Duodenal mucosa (tissue), 2 donors: ENCODE measurements around the gene RIN3.

Source experiments
- H3K27ac ChIP-seq: one replicate; pipeline ENCODE4 v1.7.0; 2013; ENCODE audit warnings: low read depth, low read length
- H3K27me3 ChIP-seq, 2 donors: one replicate each; pipeline ENCODE4 v1.7.0; 2013; ENCODE audit warnings: low read length in 2 of 2, control low read depth in 1 of 2; ENCODE audit not compliant: insufficient read depth in 2 of 2, control insufficient read depth in 1 of 2
- H3K36me3 ChIP-seq, 2 donors: one replicate each; pipeline ENCODE4 v1.7.0; 2013; ENCODE audit warnings: low read length in 2 of 2, control low read depth in 1 of 2; ENCODE audit not compliant: insufficient read depth in 2 of 2, control insufficient read depth in 1 of 2
- H3K4me1 ChIP-seq, 2 donors: one replicate each; pipeline ENCODE4 v1.7.0; 2013; ENCODE audit warnings: low read length in 2 of 2, control low read depth in 1 of 2; ENCODE audit not compliant: insufficient read depth in 2 of 2, control insufficient read depth in 1 of 2
- H3K4me3 ChIP-seq, 2 donors: one replicate each; pipeline ENCODE4 v1.7.0; 2013; ENCODE audit warnings: low read length in 2 of 2, low read depth in 1 of 2
- H3K9ac ChIP-seq, 2 donors: one replicate each; pipeline ENCODE4 v1.7.0; 2013; ENCODE audit warnings: low read length in 2 of 2, low read depth in 1 of 2
- H3K9me3 ChIP-seq, 2 donors: one replicate each; pipeline ENCODE4 v1.7.0; 2013; ENCODE audit warnings: low read length in 2 of 2, control low read depth in 1 of 2; ENCODE audit not compliant: control insufficient read depth in 1 of 2

RIN3 gene

GRCh38 chr14:92513204-92513965, at the start of gene RIN3:
RIN3 (plus strand) TSS chr14:92513781; CDS start chr14:92513933, 152 bp downstream.
- Histone ChIP-seq H3K9ac (peak within 1 kb of the TSS; percentile 68 to 84), H3K36me3 (no peaks in the 10 kb centered on the region), H3K4me3 (peak within 1 kb of the TSS; percentile 79 to 87), H3K27me3 (no peaks in the 10 kb centered on the region), H3K4me1 (peaks cover 28 to 32% of the 10 kb centered on the region in 2 donors), H3K27ac (peak within 1 kb of the TSS; percentile 50), H3K9me3 (no peaks in the 10 kb centered on the region)

GRCh38 chr14:92464156-92464555, 49.4 kb upstream of the RIN3 start:
- no peaks in the 10 kb centered on the region for H3K27me3 ChIP-seq
- H3K4me3 ChIP-seq, result no peak overlapping the region
- H3K9me3 ChIP-seq, result peaks cover 0 to 3% of the 10 kb centered on the region in 2 donors
- H3K36me3 ChIP-seq, result no peaks in the 10 kb centered on the region
- H3K9ac ChIP-seq, result no peak overlapping the region
- peaks cover 14% of the 10 kb centered on the region in 2 donors for H3K4me1 ChIP-seq
- no peak overlapping the region for H3K27ac ChIP-seq

- H3K9me3 ChIP-seq, result peaks cover 0 to 3% of the 10 kb centered on the region in 2 donors
- H3K4me3 ChIP-seq, result no peak overlapping the region
- no peak overlapping the region for H3K9ac ChIP-seq
- no peaks in the 10 kb centered on the region for H3K27me3 ChIP-seq
- no peaks in the 10 kb centered on the region for H3K36me3 ChIP-seq
- H3K4me1 ChIP-seq, result peaks cover 14% of the 10 kb centered on the region in 2 donors
- no peak overlapping the region for H3K27ac ChIP-seq
Observed at GRCh38 chr14:92464716-92465115, 48.9 kb upstream of the RIN3 start.

- H3K9me3 ChIP-seq, result peaks cover 0 to 3% of the 10 kb centered on the region in 2 donors
- no peaks in the 10 kb centered on the region for H3K36me3 ChIP-seq
- peaks cover 14% of the 10 kb centered on the region in 2 donors for H3K4me1 ChIP-seq
- H3K27ac ChIP-seq, result no peak overlapping the region
- H3K27me3 ChIP-seq, result no peaks in the 10 kb centered on the region
- H3K9ac ChIP-seq, result no peak overlapping the region
- no peak overlapping the region for H3K4me3 ChIP-seq
Observed at GRCh38 chr14:92465353-92466055, 48.1 kb upstream of the RIN3 start.

- Histone ChIP-seq H3K27me3 (no peaks in the 10 kb centered on the region), H3K4me3 (no peak overlapping the region), H3K9ac (no peak overlapping the region), H3K9me3 (peaks cover 0 to 3% of the 10 kb centered on the region in 2 donors), H3K4me1 (peaks cover 8% of the 10 kb centered on the region in 2 donors), H3K36me3 (no peaks in the 10 kb centered on the region), H3K27ac (no peak overlapping the region)
Observed at GRCh38 chr14:92466059-92466458, 47.5 kb upstream of the RIN3 start.

GRCh38 chr14:92469515-92469914, 44.1 kb upstream of the RIN3 start:
- H3K4me3 ChIP-seq, result no peak overlapping the region
- H3K4me1 ChIP-seq, result no peaks in the 10 kb centered on the region
- no peak overlapping the region for H3K27ac ChIP-seq
- H3K9me3 ChIP-seq, result peaks cover 0 to 3% of the 10 kb centered on the region in 2 donors
- H3K36me3 ChIP-seq, result no peaks in the 10 kb centered on the region
- H3K27me3 ChIP-seq, result no peaks in the 10 kb centered on the region
- H3K9ac ChIP-seq, result no peak overlapping the region

GRCh38 chr14:92470215-92470614, 43.4 kb upstream of the RIN3 start:
- Histone ChIP-seq H3K27ac (no peak overlapping the region), H3K4me1 (no peaks in the 10 kb centered on the region), H3K9me3 (peaks cover 0 to 3% of the 10 kb centered on the region in 2 donors), H3K36me3 (no peaks in the 10 kb centered on the region), H3K9ac (no peak overlapping the region), H3K27me3 (no peaks in the 10 kb centered on the region), H3K4me3 (no peak overlapping the region)

- H3K9ac ChIP-seq, result no peak overlapping the region
- H3K36me3 ChIP-seq, result no peaks in the 10 kb centered on the region
- H3K9me3 ChIP-seq, result peaks cover 0 to 3% of the 10 kb centered on the region in 2 donors
- no peak overlapping the region for H3K4me3 ChIP-seq
- no peaks in the 10 kb centered on the region for H3K27me3 ChIP-seq
- H3K4me1 ChIP-seq, result no peaks in the 10 kb centered on the region
- no peak overlapping the region for H3K27ac ChIP-seq
Observed at GRCh38 chr14:92470811-92471210, 42.8 kb upstream of the RIN3 start.

- H3K9ac ChIP-seq, result no peak overlapping the region
- no peaks in the 10 kb centered on the region for H3K36me3 ChIP-seq
- no peaks in the 10 kb centered on the region for H3K27me3 ChIP-seq
- H3K4me1 ChIP-seq, result no peaks in the 10 kb centered on the region
- H3K27ac ChIP-seq, result no peak overlapping the region
- no peak overlapping the region for H3K4me3 ChIP-seq
- H3K9me3 ChIP-seq, result peaks cover 0 to 2% of the 10 kb centered on the region in 2 donors
Observed at GRCh38 chr14:92471919-92472318, 41.7 kb upstream of the RIN3 start.

- no peak overlapping the region for H3K27ac ChIP-seq
- no peaks in the 10 kb centered on the region for H3K9me3 ChIP-seq
- H3K9ac ChIP-seq, result no peak overlapping the region
- no peaks in the 10 kb centered on the region for H3K27me3 ChIP-seq
- no peak overlapping the region for H3K4me3 ChIP-seq
- H3K36me3 ChIP-seq, result no peaks in the 10 kb centered on the region
- H3K4me1 ChIP-seq, result no peaks in the 10 kb centered on the region
Observed at GRCh38 chr14:92472860-92473259, 40.7 kb upstream of the RIN3 start.
